HG02642 (cell line): ENCODE results near the gene IMMP1L.

Source experiments
- ATAC-seq: cut with Tn5 transposase; IDR thresholded peaks from one replicate; pipeline ENCODE4 v1.9.1; 2021; ENCODE audit warnings: mild to moderate bottlenecking; ENCODE audit not compliant: unreplicated experiment, poor library complexity

The IMMP1L gene

DNA sequence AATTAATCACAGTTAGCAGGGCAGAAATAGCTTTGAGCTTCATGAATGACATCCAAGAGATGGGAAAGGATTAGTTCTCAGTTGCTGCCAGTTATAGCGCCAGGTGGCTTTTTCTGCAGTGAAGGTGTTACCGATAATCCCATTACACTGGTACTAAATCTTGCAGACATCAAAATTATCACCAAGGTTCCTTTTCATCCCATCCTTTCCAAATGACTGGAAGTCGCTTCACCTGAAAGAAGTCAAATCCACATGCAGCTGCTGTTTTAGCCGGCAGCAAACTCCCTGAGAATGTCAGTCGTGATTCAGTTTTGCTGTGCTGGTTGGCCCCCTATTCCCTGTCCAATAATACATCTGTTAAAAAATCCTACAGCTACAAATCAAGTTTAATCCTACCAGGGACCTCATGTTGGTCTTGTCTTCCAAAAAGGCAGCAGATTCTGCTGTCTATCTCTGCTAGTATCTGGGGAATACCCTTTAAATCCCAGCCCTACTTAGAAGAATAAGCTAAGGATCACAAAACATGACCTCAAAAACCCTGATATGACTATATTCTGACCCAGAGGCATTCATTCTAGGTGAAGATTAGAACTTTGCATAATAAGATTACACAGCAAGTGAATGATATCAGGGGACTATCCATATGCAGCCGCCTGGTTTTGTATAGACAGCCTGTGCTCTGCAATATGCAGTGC, 31.7 kb downstream of the IMMP1L start:
- no peak for ATAC-seq

DNA sequence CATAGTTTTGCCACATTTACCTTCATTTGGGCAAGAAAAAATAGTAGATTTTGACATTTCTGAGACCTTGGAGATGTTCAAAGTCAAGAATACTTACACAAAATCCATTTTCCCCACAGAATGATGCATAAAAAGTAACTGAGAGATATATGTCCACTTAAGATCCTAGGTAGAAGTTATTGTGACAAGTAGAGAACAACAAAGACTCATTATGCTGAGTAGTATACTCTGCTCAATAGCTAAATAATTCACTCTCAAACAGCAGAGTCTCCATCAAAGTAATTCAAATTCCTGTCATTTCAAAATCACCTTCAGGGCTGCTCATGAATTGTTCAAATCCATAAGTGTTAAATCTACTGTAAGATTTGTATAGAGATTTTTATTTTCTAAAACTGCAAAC, 35.3 kb downstream of the IMMP1L start:
- no peak for ATAC-seq

DNA sequence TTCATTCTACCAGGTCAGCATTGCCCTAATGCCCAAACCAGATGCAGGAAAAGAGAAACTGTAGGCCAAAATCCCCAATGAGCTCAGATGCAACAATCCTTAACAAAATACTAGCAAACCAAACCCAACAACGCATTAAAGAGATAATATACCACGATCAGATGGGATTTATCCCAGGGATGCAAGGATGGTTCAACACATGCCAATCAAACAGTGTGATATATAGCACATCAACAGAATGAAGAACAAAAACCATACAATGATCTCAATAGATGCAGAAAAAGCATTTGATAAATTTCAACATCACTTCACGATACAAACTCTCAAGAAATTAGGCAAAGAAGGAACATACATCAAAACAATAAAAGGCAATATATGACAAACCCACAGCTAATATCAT, 45.0 kb downstream of the IMMP1L start:
- ATAC-seq = no peak

DNA sequence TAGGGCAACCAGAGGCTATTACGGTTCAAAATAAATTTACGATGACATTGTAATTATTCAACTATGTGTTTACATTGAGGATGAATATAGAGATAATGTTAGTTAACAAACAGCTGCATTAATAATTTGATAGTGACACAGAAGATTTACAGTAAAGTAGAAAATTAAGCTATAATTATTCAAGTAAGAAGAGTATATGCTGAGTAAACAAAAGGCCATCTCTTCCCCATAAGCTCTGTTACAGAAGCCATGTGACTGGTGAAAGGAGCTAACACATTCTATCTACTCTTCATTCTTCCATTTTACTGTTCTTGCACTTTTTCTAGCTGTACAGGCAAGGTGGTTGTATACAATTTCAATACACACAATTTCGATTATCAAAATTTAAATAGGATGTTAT, 54.2 kb downstream of the IMMP1L start:
- no peak for ATAC-seq

DNA sequence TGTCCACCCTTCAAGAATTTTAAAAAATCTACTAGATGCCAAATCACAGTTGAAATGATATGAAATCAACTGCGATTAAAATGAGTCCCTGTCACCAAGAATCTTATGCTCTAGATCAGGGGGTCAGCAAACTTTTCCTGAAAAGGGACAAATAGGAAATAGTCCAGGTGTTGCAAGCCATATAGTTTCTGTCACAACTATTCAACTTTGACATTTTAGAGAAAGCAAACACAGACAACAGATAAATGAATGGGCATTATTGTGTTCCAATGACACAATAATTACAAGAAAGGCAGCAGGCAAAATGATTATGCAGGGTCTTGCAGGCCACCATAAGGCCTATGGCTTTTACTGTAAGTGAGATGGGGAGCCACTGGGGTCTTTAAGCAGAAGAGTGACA, 58.6 kb downstream of the IMMP1L start:
- ATAC-seq = no peak

DNA sequence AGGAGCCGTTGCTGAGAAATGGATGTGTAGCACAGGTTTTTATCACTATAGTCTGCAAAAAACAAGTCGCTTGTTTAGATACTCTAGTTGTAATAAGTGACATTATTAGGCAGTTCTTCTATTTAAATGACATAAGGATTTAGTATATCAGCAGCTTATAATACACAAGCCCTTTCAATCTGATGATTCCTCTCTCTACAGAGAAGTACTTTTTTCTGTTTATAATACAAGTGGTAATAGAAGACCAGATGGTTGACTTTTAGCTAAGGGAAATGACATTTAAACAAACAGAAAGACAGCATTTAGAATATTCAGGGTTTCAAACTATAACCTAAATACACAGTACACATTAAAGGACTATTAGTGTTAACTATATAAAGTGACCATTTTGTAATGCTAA, 60.4 kb downstream of the IMMP1L start:
- ATAC-seq = no peak

DNA sequence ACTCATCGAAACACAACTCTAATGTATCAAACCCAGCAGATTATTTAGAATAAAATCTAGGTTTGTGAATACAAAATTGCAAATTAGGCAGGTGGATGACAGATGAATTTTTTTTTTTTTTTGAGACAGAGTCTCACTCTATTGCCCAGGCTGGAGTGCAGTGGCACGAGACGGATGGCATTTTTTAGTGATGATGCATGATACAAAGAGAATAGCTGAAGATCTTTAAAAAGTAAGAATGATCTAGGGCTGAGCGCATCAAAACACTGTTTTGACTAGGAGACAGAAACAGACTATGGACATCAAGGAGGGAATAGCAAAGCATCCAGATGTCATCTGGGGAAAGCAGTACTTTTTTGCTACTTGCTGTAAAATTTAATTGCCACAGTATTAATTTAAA, 63.8 kb downstream of the IMMP1L start:
- ATAC-seq = no peak

DNA sequence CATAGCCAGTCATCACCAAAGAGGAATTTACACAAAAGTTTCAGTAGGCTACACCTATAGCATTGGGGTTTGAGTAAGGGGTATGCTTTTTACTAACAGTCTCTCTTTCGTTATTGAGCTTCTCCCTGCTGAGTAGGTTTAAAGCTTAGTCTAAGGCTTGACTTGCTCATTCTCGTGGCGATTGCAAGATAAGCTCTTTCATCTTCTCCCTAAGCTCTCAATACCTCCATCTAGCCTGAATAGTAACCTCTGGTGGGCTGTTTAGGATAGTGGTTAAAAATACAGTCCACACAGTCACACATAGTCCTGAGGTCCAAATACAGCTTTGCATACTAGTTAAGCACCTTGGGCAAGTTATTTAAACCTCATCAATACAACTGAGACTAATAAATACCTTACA, 65.6 kb downstream of the IMMP1L start:
- ATAC-seq = no peak

DNA sequence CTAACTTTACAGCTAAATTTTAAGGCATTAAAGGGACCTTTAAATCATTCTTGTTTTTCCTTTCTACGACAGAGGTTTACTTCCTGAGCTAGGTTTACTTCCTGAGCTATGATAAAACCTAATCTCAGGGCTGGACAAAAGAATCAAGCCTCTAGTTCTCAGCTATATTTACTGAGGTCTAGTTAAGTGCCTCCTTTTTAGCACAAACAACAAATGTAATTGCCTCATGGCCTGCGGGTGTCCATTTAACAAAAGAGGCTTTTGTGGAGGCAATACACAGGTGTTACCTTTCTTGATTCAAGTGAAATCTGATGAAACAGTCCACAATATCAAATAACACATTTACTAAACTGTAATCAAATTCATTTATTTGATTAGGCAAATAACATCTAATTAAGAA, 67.3 kb downstream of the IMMP1L start:
- no peak for ATAC-seq

DNA sequence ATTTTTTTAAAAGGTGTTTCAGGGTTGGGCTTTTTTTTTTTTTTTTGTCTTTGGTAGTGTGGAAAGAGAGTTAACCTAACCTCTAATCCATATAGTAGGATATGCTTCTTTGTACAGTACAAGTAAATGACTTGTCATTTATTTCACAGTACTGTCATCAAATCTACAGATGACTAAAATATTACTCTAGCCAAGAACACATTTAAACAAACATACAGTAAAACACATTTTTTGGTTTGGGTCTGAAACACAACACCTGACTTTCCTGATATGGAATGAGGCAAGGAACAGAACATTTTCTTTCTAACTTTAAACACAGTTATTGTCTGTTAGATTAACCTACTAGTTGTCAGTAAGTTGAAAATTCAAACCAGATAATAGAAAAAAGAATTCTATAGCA, 68.1 kb downstream of the IMMP1L start:
- no peak for ATAC-seq

DNA sequence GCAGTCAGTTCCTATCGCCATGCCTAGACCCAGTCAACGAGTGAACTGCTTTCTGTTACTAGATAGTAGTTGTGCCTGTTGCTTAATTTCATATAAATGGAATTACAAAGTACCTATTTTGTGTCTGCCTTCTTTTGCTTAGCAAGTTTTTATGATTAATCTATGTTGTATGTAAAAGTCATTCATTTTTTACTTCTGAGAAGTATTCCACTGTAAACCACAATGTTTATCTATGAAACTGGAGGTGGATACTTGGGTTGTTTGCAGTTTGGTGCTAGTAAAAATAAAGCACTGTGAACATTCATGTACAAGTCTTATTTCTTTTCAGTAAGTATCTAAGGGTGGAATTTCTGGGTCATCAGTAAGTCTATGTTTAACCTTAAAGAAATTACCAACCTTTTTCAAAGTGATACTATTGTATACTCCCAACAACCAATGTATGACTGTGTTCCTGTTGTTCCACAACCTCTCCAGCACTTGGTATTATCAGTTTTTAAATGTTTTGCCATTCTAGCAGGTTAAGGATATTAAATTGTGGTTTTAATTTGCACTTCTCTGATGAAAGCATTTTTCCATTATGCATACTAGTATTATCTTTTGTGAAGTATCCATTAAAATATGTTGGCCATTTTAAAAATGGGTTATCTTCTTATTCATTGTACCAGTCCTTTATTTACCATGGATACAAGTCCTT, 71.5 kb downstream of the IMMP1L start:
- no peak for ATAC-seq

DNA sequence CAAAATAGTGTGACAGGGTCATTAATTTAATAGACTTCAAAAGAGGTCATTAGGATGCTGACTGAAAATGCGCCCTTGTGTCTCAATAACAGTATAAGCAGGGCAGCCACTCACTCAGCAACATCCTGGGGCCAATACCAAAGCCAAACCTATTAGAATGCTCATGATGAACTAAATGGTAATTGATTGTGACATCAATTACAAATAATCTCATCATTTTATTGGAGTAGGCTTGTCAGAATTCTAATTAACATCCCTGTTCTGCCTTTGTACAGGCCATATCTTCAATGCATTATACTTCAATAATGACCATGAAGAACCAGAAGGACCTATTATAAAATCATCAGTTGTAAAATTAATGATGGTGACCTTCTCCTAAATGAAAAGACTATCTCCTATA, 75.6 kb downstream of the IMMP1L start:
- no peak for ATAC-seq

DNA sequence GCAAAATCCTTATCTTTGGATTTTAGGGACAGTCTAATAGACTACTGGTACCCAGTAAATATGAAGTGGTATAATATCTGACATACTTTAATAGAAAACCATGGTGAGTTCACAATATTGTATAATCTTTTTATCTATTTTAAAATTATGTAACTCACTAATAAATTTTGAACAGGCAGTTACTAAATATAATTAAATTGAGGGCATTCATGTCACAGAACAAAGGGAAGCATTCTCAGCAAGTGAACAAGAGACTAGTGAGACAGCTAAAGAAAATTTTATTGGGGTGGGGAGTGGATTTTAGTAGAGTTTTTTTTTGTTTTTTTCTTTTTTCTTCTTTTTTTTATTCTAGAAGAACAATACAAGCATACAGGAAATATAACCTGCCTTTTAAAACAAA, 84.8 kb downstream of the IMMP1L start:
- no peak for ATAC-seq

DNA sequence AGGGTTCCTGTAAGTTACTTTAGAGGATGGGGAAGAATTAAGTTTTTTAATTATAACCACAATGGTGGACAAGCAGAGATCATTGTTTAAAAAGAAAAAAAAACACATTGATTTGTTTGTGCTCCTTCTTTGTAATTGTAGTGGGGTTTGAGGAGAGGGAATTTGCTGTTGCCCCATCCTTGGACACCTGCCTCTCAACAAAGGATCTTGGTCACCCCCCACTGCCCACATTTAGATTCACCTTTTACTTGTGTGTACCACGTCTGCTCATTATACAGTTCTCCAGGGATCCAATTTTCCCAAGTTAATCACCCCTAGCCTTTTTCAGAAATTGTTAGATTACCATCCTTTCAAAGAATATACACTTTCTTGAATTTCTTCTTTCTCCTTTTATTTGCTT, 86.7 kb downstream of the IMMP1L start:
- no peak for ATAC-seq

DNA sequence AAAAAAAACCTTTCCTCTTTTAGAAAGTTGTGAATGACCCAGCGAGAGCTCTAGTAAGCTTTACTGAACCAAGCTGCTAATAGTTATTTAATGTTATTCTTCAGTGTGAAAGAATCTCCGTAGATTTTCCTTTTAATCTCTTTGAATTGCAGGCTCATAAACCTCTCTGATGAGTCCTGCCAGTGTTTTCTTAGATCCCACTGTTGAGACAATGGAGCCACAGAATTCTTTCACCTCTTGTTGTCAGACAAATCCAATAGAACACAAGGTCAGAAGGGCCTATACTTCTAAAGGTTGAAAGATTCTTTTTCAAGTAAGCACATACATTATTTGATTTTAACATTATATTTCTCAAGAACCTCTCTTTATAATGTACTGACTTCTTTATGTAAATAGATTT, 87.6 kb downstream of the IMMP1L start:
- no peak for ATAC-seq

DNA sequence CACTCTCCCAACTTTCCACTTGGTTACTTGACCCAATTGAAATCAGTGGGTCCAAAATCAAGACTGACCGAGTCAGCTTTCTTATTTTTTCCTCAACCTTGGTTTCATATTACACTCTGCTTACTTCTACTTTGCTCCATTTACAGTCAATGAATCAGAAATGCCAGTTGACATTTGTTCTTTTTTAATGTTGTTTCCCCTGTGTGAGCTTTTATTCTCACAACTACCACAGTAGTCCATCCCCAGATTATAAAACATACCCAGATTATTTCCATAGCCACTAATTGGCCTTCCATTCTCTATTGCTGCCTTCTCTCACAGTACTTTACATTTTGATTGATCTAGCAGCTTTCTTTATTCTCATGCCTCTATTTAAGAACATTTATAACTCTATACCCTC, 89.8 kb downstream of the IMMP1L start:
- no peak for ATAC-seq

DNA sequence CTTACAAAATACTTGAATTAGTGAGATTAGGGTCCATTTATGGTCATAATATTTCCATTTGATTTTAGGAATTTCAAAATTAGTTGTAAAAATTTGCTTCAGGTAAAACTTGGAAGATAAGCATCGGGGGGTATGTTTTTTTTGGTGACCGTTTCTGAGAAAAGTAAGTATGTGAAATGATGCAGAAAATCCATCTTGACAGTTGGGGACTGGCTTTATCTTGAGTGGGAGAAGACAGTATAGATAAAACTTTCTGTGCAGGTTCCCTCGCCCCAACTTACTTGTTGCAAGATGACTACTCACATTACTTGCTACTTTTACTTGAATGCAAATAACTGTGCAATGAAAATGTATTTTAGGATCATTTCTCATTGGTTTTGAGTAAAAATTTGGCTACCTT, 90.3 kb downstream of the IMMP1L start:
- ATAC-seq = no peak

DNA sequence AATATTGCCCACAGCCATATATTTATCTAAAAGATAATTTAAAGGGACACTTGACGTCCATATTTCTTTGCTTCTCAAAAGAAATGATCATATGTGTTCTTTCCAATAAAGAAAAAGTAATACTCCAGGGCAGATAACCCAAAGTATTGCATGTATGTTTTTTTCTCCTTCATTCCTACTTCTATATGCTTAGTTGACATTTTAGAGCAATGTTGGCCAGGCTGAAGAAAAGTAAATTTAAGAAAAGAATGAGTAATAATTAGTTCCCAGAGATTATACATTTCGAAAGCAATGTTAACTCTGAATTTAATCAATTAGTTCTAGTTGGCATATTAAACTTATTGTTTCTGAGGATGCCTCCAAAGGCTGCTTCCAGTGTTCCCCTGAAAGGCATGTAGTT, 91.6 kb downstream of the IMMP1L start:
- ATAC-seq = no peak

DNA sequence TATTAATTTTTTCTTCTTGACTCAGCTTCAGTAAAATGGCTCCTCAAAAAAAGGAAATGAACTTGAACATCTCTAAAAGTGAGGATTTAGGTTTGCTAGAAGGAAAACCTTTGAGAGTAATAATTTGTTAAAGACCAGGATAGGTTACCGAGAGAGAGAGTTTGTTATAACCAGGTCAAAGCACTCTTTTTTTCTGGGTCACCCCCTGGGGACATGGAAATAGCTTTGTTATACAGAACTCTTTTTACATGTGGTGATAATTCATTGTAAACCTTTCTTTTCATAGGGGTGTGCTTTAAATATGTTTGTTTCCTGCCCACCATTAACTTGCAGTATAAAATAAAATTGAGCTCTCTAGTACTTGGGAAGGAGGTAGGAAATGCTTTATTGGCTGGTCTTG, 92.1 kb downstream of the IMMP1L start:
- no peak for ATAC-seq

DNA sequence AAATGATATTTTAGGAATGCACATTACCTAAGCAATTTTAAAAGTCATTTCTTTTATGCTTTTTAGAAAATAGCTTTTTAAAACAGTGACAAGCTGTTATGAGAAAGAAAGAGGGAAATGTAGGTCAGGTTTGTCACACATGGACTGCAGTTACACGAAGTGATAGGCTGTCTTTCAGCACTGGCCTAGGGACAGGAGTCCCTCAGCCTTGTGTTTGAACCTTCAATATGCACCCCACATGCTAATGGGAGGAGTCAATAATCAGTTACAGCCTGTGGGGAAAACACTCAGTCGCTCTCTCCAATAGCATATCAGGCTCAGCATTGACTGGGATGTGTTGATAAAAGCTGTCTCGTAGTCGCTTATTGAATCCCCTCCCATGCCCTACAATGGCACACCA, 94.0 kb downstream of the IMMP1L start:
- ATAC-seq = no peak

DNA sequence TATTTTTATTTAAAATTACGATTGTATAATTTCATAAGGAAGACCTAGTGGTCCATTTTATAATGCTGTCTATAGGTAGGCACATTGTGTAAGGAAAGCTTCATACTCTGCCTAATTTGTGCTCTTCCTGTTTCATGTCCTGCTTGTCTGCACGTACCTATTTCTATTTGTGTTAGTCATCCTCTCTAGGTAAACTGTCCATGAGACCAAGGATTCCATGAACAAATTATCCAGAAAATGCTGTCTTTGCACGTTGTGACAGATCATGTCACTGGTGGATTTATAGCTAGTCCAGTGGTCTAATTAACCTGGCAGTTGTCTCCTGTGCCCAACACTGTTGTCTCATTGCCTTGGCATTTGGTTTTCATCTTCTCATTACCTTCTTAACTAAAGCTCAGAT, 95.1 kb downstream of the IMMP1L start:
- no peak for ATAC-seq

DNA sequence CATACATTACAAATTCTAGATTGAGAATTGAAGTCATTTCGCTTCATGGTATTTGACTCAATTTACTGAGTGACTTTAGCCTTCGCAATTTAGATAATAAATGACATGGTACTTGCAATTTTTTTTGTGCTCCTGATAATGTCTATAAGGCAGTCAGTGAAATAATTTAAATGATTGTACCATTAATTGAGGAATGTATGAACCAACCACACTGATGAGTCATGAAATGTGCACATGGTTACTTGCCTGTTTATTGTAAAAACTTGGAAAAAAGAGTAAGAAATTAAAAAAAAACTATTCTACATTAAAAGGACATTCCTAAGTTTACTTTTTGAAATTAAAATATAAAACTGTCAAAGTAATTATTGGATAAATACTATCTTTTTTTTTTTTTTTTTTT, 96.5 kb downstream of the IMMP1L start:
- no peak for ATAC-seq
